H1 (cell line): ENCODE data around the gene SSX2IP. TPM values are rescaled to one million over a fixed set of nuclear protein-coding genes. Genes with fewer than 3 reads are reported as not detected.
A peak's percentile ranks its signal among the peaks of the same experiment; 100 is the strongest.

Experiments used
- CTCF ChIA-PET: fragments of 300-600 bp; sonication (Branson Sonifier 250); formaldehyde crosslinking; loops from one replicate; lab custom pipeline; 2021; ENCODE audit not compliant: partially characterized antibody; lab: Charles Lee
- POLR2A ChIA-PET: fragments of 300-600 bp; sonication (Branson Sonifier 250); formaldehyde crosslinking; loops from one replicate; lab custom pipeline; 2021; ENCODE audit warnings: inconsistent platforms; ENCODE audit not compliant: partially characterized antibody; lab: Charles Lee
- DNase-seq, 2 experiments: peaks; one replicate each; pipeline versions ENCODE4 v3.0.0 to v3.0.0-alpha.2; 2010 to 2022; ENCODE audit warnings: low spot score in 2 of 2, low read depth in 1 of 2, mixed read lengths in 1 of 2
- FAIRE-seq: peaks from 2 replicates; lab custom pipeline; 2011; peaks lifted over from hg19 to GRCh38; lab: Jason Lieb, UNC
- H2AFZ ChIP-seq: 2 replicates; pipeline ENCODE4 v1.8.1; 2012; ENCODE audit warnings: low read length, inconsistent platforms
- H2AK5ac ChIP-seq: 2 replicates; pipeline ENCODE4 v1.6.1; 2013; ENCODE audit warnings: low read depth, low read length
- H2BK120ac ChIP-seq: replicated peaks from 2 replicates; pipeline ENCODE3; 2013; ENCODE audit warnings: low read depth, low read length, inconsistent platforms
- H2BK12ac ChIP-seq: 2 replicates; pipeline ENCODE4 v1.6.1; 2013; ENCODE audit warnings: low read depth, low read length
- H2BK15ac ChIP-seq: 2 replicates; pipeline ENCODE4 v1.6.1; 2013; ENCODE audit warnings: low read length
- H2BK20ac ChIP-seq: 2 replicates; pipeline ENCODE4 v1.6.1; 2013; ENCODE audit warnings: low read length
- H2BK5ac ChIP-seq: 2 replicates; pipeline ENCODE4 v1.6.1; 2013; ENCODE audit warnings: low read depth, low read length
- H3K14ac ChIP-seq: 2 replicates; pipeline ENCODE4 v1.6.1; 2013; ENCODE audit warnings: inconsistent platforms; ENCODE audit not compliant: insufficient read length
- H3K18ac ChIP-seq: 2 replicates; pipeline ENCODE4 v1.6.1; 2013; ENCODE audit warnings: low read length; ENCODE audit errors: extremely low read depth
- H3K23ac ChIP-seq: 2 replicates; pipeline ENCODE4 v1.6.1; 2013; ENCODE audit warnings: inconsistent platforms; ENCODE audit not compliant: insufficient read length
- H3K23me2 ChIP-seq: 2 replicates; pipeline ENCODE4 v1.6.1; 2013; ENCODE audit warnings: low read depth, low read length
- H3K27ac ChIP-seq: 2 replicates; pipeline ENCODE4 v1.6.1; 2011; ENCODE audit warnings: low read depth, low read length, inconsistent platforms
- H3K27me3 ChIP-seq, 4 experiments: replicated peaks in 1 of 4; 1 replicate in 1 of 4; 2 replicates in 3 of 4; pipeline versions ENCODE4 v1.6.1 to v1.8.1; 2011 to 2013; ENCODE audit warnings: low read length in 3 of 4, mild to moderate bottlenecking in 3 of 4, inconsistent platforms in 2 of 4, mixed read lengths in 2 of 4, moderate library complexity in 1 of 4; ENCODE audit not compliant: control insufficient read depth in 3 of 4, insufficient read depth in 3 of 4; ENCODE audit errors: extremely low read depth in 1 of 4
- H3K36me3 ChIP-seq, 4 experiments: 2 replicates each; pipeline versions ENCODE4 v1.6.1 to v1.8.1; 2011 to 2013; ENCODE audit warnings: mild to moderate bottlenecking in 4 of 4, low read length in 3 of 4, moderate library complexity in 2 of 4, control low read depth in 1 of 4, inconsistent platforms in 1 of 4; ENCODE audit not compliant: insufficient read depth in 4 of 4, control insufficient read depth in 2 of 4
- H3K4ac ChIP-seq: replicated peaks from 2 replicates; pipeline ENCODE3; 2013; ENCODE audit warnings: low read length, low read depth, mixed read lengths, inconsistent platforms; ENCODE audit not compliant: insufficient read length
- H3K4me1 ChIP-seq, 4 experiments: replicated peaks in 1 of 4; 1 replicate in 1 of 4; 2 replicates in 3 of 4; pipeline versions ENCODE4 v1.6.1 to v1.8.1; 2011 to 2013; ENCODE audit warnings: low read length in 3 of 4, inconsistent platforms in 2 of 4, mixed read lengths in 1 of 4; ENCODE audit not compliant: insufficient read depth in 4 of 4, control insufficient read depth in 3 of 4
- H3K4me2 ChIP-seq, 2 experiments: 2 replicates each; pipeline versions ENCODE4 v1.6.1 to v1.8.1; 2011 to 2013; ENCODE audit warnings: low read depth in 2 of 2, low read length in 2 of 2, control low read depth in 1 of 2, inconsistent platforms in 1 of 2, mild to moderate bottlenecking in 1 of 2; ENCODE audit not compliant: insufficient read depth in 1 of 2
- H3K4me3 ChIP-seq, 4 experiments: fragments of 200-600, 300-600 bp in 1 of 4; sonication (generic), shearing (Covaris generic), sonication (Bioruptor Twin) in 1 of 4; 2 replicates each; pipeline versions ENCODE4 v1.5.1 to v1.8.1; 2011 to 2016; ENCODE audit warnings: low read length in 4 of 4, low read depth in 3 of 4, control low read depth in 2 of 4, inconsistent platforms in 2 of 4, mild to moderate bottlenecking in 2 of 4, mixed read lengths in 1 of 4, moderate library complexity in 1 of 4; ENCODE audit not compliant: insufficient read depth in 2 of 4; ENCODE audit errors: extremely low read depth in 1 of 4
- H3K56ac ChIP-seq: replicated peaks from 2 replicates; pipeline ENCODE3; 2013; ENCODE audit warnings: low read depth, mild to moderate bottlenecking, mixed read lengths, low read length, inconsistent platforms; ENCODE audit not compliant: insufficient read length
- H3K79me1 ChIP-seq: 2 replicates; pipeline ENCODE4 v1.6.1; 2013; ENCODE audit warnings: low read depth, low read length, control low read depth
- H3K79me2 ChIP-seq, 2 experiments: 2 replicates each; pipeline versions ENCODE4 v1.6.1 to v1.8.1; 2012 to 2013; ENCODE audit warnings: low read length in 2 of 2, mild to moderate bottlenecking in 2 of 2, inconsistent platforms in 1 of 2; ENCODE audit not compliant: insufficient read depth in 2 of 2, control insufficient read depth in 1 of 2
- H3K9ac ChIP-seq, 4 experiments: replicated peaks in 1 of 4; 1 replicate in 1 of 4; 2 replicates in 3 of 4; pipeline versions ENCODE4 v1.6.1 to v1.8.1; 2011 to 2013; ENCODE audit warnings: low read depth in 3 of 4, low read length in 3 of 4, control low read depth in 2 of 4, mild to moderate bottlenecking in 2 of 4, moderate library complexity in 2 of 4, inconsistent platforms in 1 of 4; ENCODE audit errors: extremely low read depth in 1 of 4
- H3K9me3 ChIP-seq, 2 experiments: 2 replicates each; pipeline versions ENCODE4 v1.6.1 to v1.8.1; 2012 to 2013; ENCODE audit warnings: mild to moderate bottlenecking in 2 of 2, moderate library complexity in 2 of 2, control low read depth in 1 of 2, inconsistent platforms in 1 of 2, low read depth in 1 of 2, low read length in 1 of 2, mixed read lengths in 1 of 2; ENCODE audit not compliant: insufficient read depth in 2 of 2
- H4K20me1 ChIP-seq, 2 experiments: replicated peaks in 1 of 2; 2 replicates each; pipeline versions ENCODE3 to v1.8.1; 2011 to 2013; ENCODE audit warnings: inconsistent platforms in 2 of 2, low read length in 2 of 2, mild to moderate bottlenecking in 1 of 2; ENCODE audit not compliant: insufficient read depth in 2 of 2, control insufficient read depth in 1 of 2
- H4K5ac ChIP-seq: 2 replicates; pipeline ENCODE4 v1.6.1; 2013; ENCODE audit warnings: low read length, low read depth, mixed read lengths, inconsistent platforms; ENCODE audit not compliant: insufficient read length
- H4K8ac ChIP-seq: 2 replicates; pipeline ENCODE4 v1.8.0; 2013; ENCODE audit warnings: mild to moderate bottlenecking, moderate library complexity, low read length, inconsistent platforms; ENCODE audit not compliant: insufficient read depth; ENCODE audit errors: extremely low read depth
- H4K91ac ChIP-seq: replicated peaks from 2 replicates; pipeline ENCODE3; 2013; ENCODE audit warnings: low read length, mixed read lengths, inconsistent platforms; ENCODE audit not compliant: insufficient read length
- ASH2L ChIP-seq: fragments of 200-600, 300-600 bp; sonication (generic); IDR thresholded peaks from one replicate; pipeline ENCODE4 v1.7.1; 2017; ENCODE audit warnings: low read length
- CEBPB ChIP-seq: IDR thresholded peaks from 2 replicates; pipeline ENCODE4 v1.6.1; 2012; ENCODE audit warnings: low read depth, low read length
- E2F6 ChIP-seq: IDR thresholded peaks from 2 replicates; pipeline ENCODE4 v1.6.1; 2012; ENCODE audit warnings: inconsistent platforms
- HDAC2 ChIP-seq, 2 experiments: fragments of 300-600 bp in 1 of 2; sonication (generic) in 1 of 2; IDR thresholded peaks; 2 replicates each; pipeline ENCODE4 v1.6.1; 2011 to 2012; ENCODE audit warnings: low read depth in 2 of 2, low read length in 2 of 2, mild to moderate bottlenecking in 2 of 2, moderate library complexity in 2 of 2, borderline replicate concordance in 1 of 2, inconsistent platforms in 1 of 2
- JUND ChIP-seq: IDR thresholded peaks from 2 replicates; pipeline ENCODE4 v1.6.1; 2011; ENCODE audit warnings: mild to moderate bottlenecking, improper control_type of control experiment, low read length
- KDM4A ChIP-seq: IDR thresholded peaks from one replicate; pipeline ENCODE4 v1.7.1; 2012; ENCODE audit warnings: low read depth, mild to moderate bottlenecking, moderate library complexity, low read length, inconsistent platforms; ENCODE audit not compliant: severe bottlenecking
- NRF1 ChIP-seq: IDR thresholded peaks from 2 replicates; pipeline ENCODE4 v1.6.1; 2011; ENCODE audit warnings: mild to moderate bottlenecking, low read depth, low read length, improper control_type of control experiment
- POLR2AphosphoS5 ChIP-seq: IDR thresholded peaks from 2 replicates; pipeline ENCODE4 v1.6.1; 2011; ENCODE audit warnings: low read depth, low read length
- POU5F1 ChIP-seq: IDR thresholded peaks from 2 replicates; pipeline ENCODE4 v1.6.1; 2011; ENCODE audit warnings: low read depth, mild to moderate bottlenecking, low read length, moderate library complexity
- RAD21 ChIP-seq, 2 experiments: IDR thresholded peaks in 1 of 2; conservative IDR thresholded peaks in 1 of 2; 2 replicates each; pipeline ENCODE4 v1.6.1; 2011; ENCODE audit warnings: low read depth in 2 of 2, low read length in 2 of 2, improper control_type of control experiment in 1 of 2, inconsistent platforms in 1 of 2, mild to moderate bottlenecking in 1 of 2, moderate library complexity in 1 of 2
- SUZ12 ChIP-seq: fragments of 200-600 bp; sonication (generic); IDR thresholded peaks from 2 replicates; pipeline ENCODE4 v1.6.1; 2012; ENCODE audit warnings: mild to moderate bottlenecking, inconsistent platforms, low read length, moderate library complexity, mixed read lengths
- WGBS, 2 experiments: shearing (Covaris generic) in 1 of 2; methylation state at CpG; one replicate each; pipeline versions ENCODE4 v1.1.6 to v1.1.7; 2013 to 2015; ENCODE audit warnings: low lambda C conversion rate in 2 of 2, mixed read lengths in 2 of 2, inconsistent platforms in 1 of 2, low coverage in 1 of 2, missing lambda C conversion rate in 1 of 2; ENCODE audit not compliant: insufficient replicate concordance in 2 of 2, insufficient coverage in 1 of 2, insufficient read length in 1 of 2; ENCODE audit errors: extremely low coverage in 1 of 2, missing lambda C conversion rate in 1 of 2; 5-methylcytosine and 5-hydroxymethylcytosine counted together
- polyA plus RNA-seq, 7 experiments: library from polyadenylated mRNA; depleted of rRNA in 3 of 7; stranded (reverse) in 5 of 7; unstranded in 2 of 7; fragments of >200 nt in 5 of 7; fragments of 200-250 nt in 2 of 7; gene quantifications; 1 replicate in 5 of 7; 2 replicates in 1 of 7; 4 replicates in 1 of 7; pipeline versions ENCODE4 v1.2.1 to v1.2.3, GENCODE V29; 2011 to 2013; ENCODE audit warnings: missing spikeins in 2 of 7, mixed read lengths in 2 of 7
- total RNA-seq: library from RNA; stranded (reverse); fragmentation: NEBNext Ultra II Directional; extraction: Animal tissue kit (Norgen Biotek cat#: 25700); gene quantifications from 2 replicates; pipeline ENCODE4 v1.2.1, GENCODE V29; 2021

SSX2IP gene
- total and polyA plus RNA-seq, 2 of the 8 experiments (the other 6 are each of a cell fraction or from before 2014, with no cell fraction given), result 4.0 to 31.3 TPM

- H3K4me2 ChIP-seq, result peak overlapping the region; percentile 4 to 78; a peak in 3 of 4 replicates
- H2BK20ac ChIP-seq, result no peak overlapping the region
- H2BK15ac ChIP-seq, result no peak overlapping the region
- peak overlapping the region; percentile 96 for H3K18ac ChIP-seq
- no peak overlapping the region for H2BK120ac ChIP-seq
- peaks cover 0 to 3% (median 0%) of the 10 kb centered on the region in 4 experiments; a peak in 1 of 7 replicates for H3K4me1 ChIP-seq
- H2BK12ac ChIP-seq, result peak overlapping the region; percentile 90; the same call in 1 of the 2 replicates
- peak overlapping the region; percentile 72 for H4K5ac ChIP-seq
- H3K56ac ChIP-seq, result peak overlapping the region; percentile 66
- FAIRE-seq, result no peak
- no peak overlapping the region for H3K14ac ChIP-seq
- no peak overlapping the region for H2AK5ac ChIP-seq
- no peaks in the 10 kb centered on the region for H3K9me3 ChIP-seq
- H3K9ac ChIP-seq, result peak overlapping the region in 2 of 4 experiments; percentile 65 to 76; a peak in 4 of 7 replicates
- H3K4me3 ChIP-seq, result peak overlapping the region; percentile 26 to 75 (median 66)
- no peaks in the 10 kb centered on the region for H3K79me1 ChIP-seq
- no peaks in the 10 kb centered on the region; the same call in 1 of the 2 replicates for H3K23me2 ChIP-seq
- 0 out of 2 replicates have a peak overlapping the region, but pooled peaks have one; percentile 75 for H2BK5ac ChIP-seq
- no peaks in the 10 kb centered on the region for H3K27me3 ChIP-seq
- peak overlapping the region; percentile 97 for H2AFZ ChIP-seq
- DNase-seq, result peak; percentile 63 to 96
- H3K79me2 ChIP-seq, result no peaks in the 10 kb centered on the region
- peak overlapping the region; percentile 49; the same call in 1 of the 2 replicates for H3K27ac ChIP-seq
- peak overlapping the region; percentile 91 for H4K91ac ChIP-seq
- H3K36me3 ChIP-seq, result no peaks in the 10 kb centered on the region
- CTCF ChIA-PET, result interaction anchor here (0.6 to 2.2 kb wide), 32 partner anchors 9 to 993 kb away, joined by 3 to 11 read pairs (median 3); partner anchors contain the start of gene PRKACB
- POLR2A ChIA-PET, result no interaction called here
- WGBS, 2 experiments, result 4% methylated on average over 27 of the region's 46 CpGs; no CpG with 5 or more reads in 1 of the 2 experiments
- H4K8ac ChIP-seq, result peak overlapping the region; percentile 86; the same call in 1 of the 2 replicates
- H3K23ac ChIP-seq, result no peak overlapping the region
- H3K4ac ChIP-seq, result no peak overlapping the region
- H4K20me1 ChIP-seq, result no peaks in the 10 kb centered on the region
- TF ChIP-seq NRF1, result no peak
- TF ChIP-seq JUND, result 0 out of 2 replicates have a peak, but pooled peaks have one; percentile 5
- no peak for TF ChIP-seq E2F6
- TF ChIP-seq POLR2AphosphoS5, result peak; percentile 63; the same call in 1 of the 2 replicates
- TF ChIP-seq SUZ12, result no peak
- peak; percentile 43 to 48 for TF ChIP-seq RAD21 (IDR thresholded peaks at IDR 0.05 in 1 of 2, conservative IDR thresholded peaks at IDR 0.05 in 1 of 2; ENCODE audit: low read depth in 2 of 2, low read length in 2 of 2)
- peak; percentile 78 for TF ChIP-seq KDM4A
- TF ChIP-seq HDAC2 (IDR thresholded peaks at IDR 0.05; ENCODE audit: borderline replicate concordance in 1 of 2, low read depth in 2 of 2, low read length in 2 of 2), result peak; percentile 4 to 72; a peak in 1 of 4 replicates
- peak; percentile 86 for TF ChIP-seq ASH2L
- TF ChIP-seq CEBPB, result no peak
- no peak for TF ChIP-seq POU5F1
Measured at GRCh38 chr1:84620720-84621313, 69.4 kb downstream of the SSX2IP start.
